ENCODE measurements around the gene DOCK7.

Gene DOCK7

GRCh38 chr1:62439652-62440371 lies 248.4 kb downstream of the DOCK7 start:
- no peaks in the 10 kb centered on the region for H3K27me3 ChIP-seq
- no peak overlapping the region for H3K27ac ChIP-seq
- peaks cover 24 to 28% of the 10 kb centered on the region in 2 experiments for H3K4me1 ChIP-seq (ENCODE audit: control insufficient read depth in 1 of 2, insufficient read depth in 1 of 2, low read depth in 1 of 2, low read length in 1 of 2)
- peaks cover 28% of the 10 kb centered on the region for H3K36me3 ChIP-seq
- H3K9me3 ChIP-seq, result no peaks in the 10 kb centered on the region
- no peak for TF ChIP-seq CTCF (IDR thresholded peaks at IDR 0.05)
- H3K4me3 ChIP-seq (ENCODE audit: low read depth in 1 of 2, low read length in 1 of 2), result no peak overlapping the region

DNA sequence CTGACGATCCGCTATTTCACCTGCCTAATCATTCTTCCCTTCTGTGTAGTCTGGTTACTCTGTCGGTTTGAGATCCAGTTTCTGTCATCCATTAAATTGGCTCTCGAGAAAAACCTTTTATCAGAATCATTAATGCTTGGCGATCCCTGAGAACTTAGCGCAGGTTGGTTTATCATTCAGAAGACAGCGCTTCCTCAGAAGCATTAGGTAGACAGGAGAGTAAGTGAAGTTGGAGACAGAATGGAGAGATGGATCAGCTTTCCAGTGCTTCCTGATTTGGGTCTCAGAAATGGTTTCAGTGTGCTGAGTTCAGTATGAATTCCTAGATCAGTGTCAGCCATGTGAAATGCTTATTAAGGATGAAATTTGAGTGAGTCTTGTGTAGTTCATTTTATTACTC lies 250.0 kb downstream of the DOCK7 start:
- no peaks in the 10 kb centered on the region for H3K27me3 ChIP-seq
- peaks cover 23 to 25% of the 10 kb centered on the region in 2 experiments for H3K4me1 ChIP-seq (ENCODE audit: control insufficient read depth in 1 of 2, insufficient read depth in 1 of 2, low read depth in 1 of 2, low read length in 1 of 2)
- H3K4me3 ChIP-seq (ENCODE audit: low read depth in 1 of 2, low read length in 1 of 2), result peak overlapping the region; percentile 94 to 99
- H3K27ac ChIP-seq, result peak overlapping the region; percentile 94
- no peak for TF ChIP-seq CTCF (IDR thresholded peaks at IDR 0.05)
- H3K36me3 ChIP-seq, result peaks cover 20% of the 10 kb centered on the region
- H3K9me3 ChIP-seq, result no peaks in the 10 kb centered on the region

DNA sequence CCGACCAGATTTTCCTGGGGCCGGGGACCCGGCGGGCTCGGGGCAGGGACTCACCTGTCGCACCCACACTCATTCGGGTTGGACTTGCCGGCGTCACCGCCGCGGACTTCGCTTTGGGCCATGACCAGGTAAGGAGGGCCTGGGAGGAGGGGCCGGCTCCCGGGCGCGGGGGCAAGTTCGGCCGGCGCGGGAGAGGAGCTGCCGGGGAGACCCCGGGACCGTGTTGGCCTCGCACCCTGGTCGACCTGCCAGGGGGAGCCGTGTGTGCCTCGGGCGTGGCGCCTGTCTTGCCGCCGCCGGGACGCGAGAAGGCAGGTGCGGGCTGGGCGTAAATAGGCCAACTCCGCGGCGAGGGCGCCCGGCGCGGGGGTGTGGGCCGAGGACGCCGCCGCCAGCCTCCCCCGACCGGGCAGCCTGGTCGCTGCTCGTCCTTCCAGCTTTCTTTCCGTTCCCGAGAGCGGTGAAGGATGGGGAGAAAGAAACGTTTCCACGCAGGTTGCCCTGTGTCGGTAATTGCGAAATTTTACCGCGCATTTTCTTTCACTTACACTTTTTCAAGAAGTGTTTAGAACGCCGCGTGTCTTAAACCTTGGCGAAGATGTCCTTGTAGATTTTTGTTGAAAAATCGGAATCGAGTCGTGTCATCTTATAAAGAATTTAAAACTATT lies 250.8 kb downstream of the DOCK7 start:
- peaks cover 23 to 25% of the 10 kb centered on the region in 2 experiments for H3K4me1 ChIP-seq (ENCODE audit: control insufficient read depth in 1 of 2, insufficient read depth in 1 of 2, low read depth in 1 of 2, low read length in 1 of 2)
- H3K27me3 ChIP-seq, result no peaks in the 10 kb centered on the region
- peak overlapping the region; percentile 94 to 99 for H3K4me3 ChIP-seq (ENCODE audit: low read depth in 1 of 2, low read length in 1 of 2)
- peak overlapping the region; percentile 94 for H3K27ac ChIP-seq
- peaks cover 12% of the 10 kb centered on the region for H3K36me3 ChIP-seq
- no peak for TF ChIP-seq CTCF (IDR thresholded peaks at IDR 0.05)
- no peaks in the 10 kb centered on the region for H3K9me3 ChIP-seq

DNA sequence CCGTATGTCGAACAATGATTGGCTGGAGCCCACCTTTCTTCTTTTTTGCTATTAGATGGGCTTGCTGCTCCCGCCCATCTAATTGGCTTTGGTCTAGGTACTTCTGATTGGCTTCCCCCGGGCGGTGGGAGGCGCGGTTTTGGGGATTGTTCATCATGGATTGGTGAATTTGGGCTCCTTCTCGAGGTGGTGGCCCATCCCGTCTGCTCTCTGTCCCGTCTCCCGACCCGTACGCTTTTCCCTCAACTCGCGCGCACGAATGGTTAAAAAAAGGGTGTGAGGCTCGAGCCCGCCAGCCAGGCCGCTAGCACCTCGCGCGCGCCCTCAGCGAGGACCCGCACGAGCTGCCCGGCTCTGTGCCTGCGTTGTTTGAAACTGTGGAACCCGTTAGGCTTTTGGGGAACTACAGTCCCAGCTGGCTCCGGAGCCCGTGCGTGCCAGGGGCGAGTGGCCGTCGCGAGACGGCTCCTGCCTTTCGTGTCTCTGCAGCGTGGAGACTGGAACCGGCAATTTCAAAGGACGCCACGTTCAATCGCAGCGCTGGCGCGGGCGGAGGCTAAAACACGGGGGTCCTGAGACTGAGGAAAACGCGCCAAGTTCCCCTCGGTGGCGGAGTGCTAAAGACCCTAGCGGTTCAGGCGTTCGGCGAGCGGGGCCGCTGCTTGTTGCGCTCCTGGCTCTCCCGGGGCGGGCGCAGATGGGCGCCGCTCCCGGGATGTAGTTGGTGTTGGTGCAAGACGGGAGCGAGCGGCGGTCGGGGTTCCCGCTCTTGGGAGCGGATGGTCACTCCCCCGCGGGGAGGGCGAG lies 251.5 kb downstream of the DOCK7 start, which contains the start of gene USP1:
Gene USP1 (plus strand): TSS at position 584 of the 807 bp plus-strand sequence. CDS start 2,819 bp downstream, outside the sequence.
- peaks cover 23 to 25% of the 10 kb centered on the region in 2 experiments for H3K4me1 ChIP-seq (ENCODE audit: control insufficient read depth in 1 of 2, insufficient read depth in 1 of 2, low read depth in 1 of 2, low read length in 1 of 2)
- peak; percentile 33 for TF ChIP-seq CTCF (IDR thresholded peaks at IDR 0.05)
- H3K27me3 ChIP-seq, result no peaks in the 10 kb centered on the region
- peak within 1 kb of the TSS; percentile 94 for H3K27ac ChIP-seq
- H3K9me3 ChIP-seq, result no peaks in the 10 kb centered on the region
- H3K4me3 ChIP-seq (ENCODE audit: low read depth in 1 of 2, low read length in 1 of 2), result peak within 1 kb of the TSS; percentile 94 to 99
- peaks cover 5% of the 10 kb centered on the region for H3K36me3 ChIP-seq

DNA sequence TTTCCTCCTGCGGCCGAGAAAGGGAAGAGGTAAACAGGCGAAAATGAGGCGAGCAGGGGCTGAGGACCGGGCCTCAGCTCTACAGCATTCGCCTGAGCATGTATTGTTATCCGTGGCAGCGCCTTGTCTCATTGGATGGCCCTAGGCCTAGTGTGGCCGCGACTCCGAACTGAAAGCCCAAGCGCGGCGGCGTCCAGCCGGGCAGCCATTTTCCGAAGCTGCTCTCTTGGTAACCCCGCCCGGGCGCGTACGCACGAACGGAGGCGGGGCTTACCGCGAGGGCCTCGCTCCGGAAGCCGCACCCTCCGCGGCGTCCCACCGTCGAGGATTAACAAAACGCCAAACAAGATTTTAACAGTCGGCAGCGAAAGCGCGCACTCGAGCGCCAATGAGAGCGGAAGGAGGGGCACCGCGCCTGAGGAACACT lies 252.1 kb downstream of the DOCK7 start:
- Histone ChIP-seq H3K9me3 (no peaks in the 10 kb centered on the region), H3K36me3 (no peaks in the 10 kb centered on the region), H3K27ac (peak overlapping the region; percentile 94), H3K4me3 (ENCODE audit: low read depth in 1 of 2, low read length in 1 of 2) (peak overlapping the region; percentile 94 to 99), H3K27me3 (no peaks in the 10 kb centered on the region), H3K4me1 (ENCODE audit: control insufficient read depth in 1 of 2, insufficient read depth in 1 of 2, low read depth in 1 of 2, low read length in 1 of 2) (peaks cover 23 to 25% of the 10 kb centered on the region in 2 experiments)
- TF ChIP-seq CTCF (IDR thresholded peaks at IDR 0.05), result no peak
